HG03432 (cell line): ENCODE results near the gene LAMA4.

Source experiments
- ATAC-seq: cut with Tn5 transposase; IDR thresholded peaks from one replicate; pipeline ENCODE4 v1.9.1; 2021; ENCODE audit warnings: mild to moderate bottlenecking, moderate library complexity; ENCODE audit not compliant: unreplicated experiment

LAMA4 gene

DNA sequence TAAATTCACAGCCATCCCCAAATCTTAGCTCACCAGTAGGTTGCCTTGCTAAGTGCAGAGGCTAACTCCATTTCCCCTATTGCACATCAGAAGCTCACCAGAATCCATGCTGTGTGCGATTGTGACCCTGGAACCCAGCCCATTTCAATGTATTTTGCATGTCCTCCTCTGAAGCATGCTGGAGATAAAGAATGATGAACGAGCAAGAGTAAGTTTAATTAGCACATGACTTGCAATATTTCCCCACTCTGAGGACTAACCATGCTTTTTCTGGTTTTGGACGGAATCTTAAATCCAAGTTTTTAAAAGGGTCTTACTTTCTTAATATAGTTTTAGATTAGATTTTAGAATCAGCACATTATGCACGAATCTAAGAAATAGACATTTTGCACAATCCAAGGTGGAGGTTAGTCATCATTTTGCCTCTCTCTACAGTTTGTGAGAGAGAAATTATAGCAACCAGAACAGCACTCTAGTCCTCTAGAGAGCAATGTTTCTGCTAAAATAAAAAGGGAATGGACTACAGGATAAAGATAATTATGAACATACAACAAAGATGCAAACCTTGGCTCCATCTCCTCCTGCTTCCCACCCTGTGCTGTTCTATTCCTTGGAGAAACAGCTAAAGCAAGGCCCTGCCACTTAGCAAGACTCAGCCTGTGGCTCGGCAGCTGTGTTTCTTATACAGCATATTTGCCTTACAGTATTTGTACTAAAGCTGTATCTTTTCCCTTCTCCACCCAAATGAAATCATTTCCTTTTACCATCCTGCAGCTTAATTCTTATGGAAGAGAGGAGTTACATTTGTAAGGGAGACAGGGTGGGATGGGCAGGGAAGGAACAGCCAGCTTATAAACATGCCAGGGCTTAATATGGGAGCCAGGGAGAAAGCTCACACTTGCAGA lies 24.9 kb upstream of the LAMA4 start:
- no peak for ATAC-seq

DNA sequence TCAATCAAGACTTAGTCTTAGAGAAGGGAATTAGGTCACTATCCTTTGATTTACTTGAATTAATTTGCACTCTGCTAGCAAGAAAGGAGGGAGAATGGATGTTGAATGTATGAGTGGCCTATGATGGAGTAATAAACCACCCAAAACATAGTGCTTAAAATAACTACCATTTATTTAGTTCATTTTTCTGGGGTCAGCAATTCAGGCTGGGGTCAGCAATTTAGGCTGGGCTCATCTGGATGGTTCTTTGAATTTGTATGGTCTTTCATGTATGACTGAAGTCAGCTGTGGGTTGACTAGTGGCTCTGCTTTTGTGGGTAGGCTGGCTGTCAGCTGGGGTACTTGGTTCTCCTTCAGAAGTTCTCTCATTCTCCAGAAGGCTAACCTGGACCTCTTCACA lies 21.0 kb upstream of the LAMA4 start:
- no peak for ATAC-seq

DNA sequence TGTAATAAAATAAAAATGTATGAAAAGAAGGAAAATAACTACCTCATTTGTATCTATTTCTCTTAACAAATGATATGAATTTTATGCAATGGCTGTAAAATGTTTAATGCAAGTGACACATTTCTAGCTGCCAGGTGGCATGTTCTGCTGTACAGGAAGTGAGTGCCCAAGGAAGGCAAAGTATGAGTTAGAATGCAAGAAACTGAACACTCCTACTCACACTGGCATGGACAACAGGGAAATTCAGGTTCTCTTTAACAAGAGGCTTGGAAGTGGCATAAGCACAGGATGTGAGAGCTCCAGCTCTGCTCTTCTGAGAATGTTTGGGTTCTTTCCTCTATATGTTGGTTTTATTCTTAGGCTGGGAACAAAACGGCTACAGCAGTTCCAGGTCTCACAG lies 20.4 kb upstream of the LAMA4 start:
- ATAC-seq: no peak

DNA sequence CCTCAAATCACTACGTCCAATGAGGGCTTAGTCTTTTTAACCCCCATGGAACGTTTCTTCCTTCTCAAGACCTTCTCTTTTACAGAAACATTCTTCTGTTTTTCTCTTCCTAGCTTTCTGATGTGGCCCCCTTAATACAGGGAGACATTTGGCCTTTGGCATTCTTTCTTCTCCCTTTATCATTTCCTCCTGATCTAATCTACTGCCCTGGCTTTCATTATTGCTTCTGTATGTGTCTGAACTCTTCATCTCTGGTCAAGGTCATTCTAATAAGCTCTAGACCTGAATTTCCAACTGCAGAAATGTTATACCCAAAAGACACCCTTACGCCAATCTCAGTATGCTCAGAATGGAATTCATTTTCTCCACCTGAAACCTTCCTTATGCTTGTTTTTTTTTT lies 18.4 kb upstream of the LAMA4 start:
- no peak for ATAC-seq

DNA sequence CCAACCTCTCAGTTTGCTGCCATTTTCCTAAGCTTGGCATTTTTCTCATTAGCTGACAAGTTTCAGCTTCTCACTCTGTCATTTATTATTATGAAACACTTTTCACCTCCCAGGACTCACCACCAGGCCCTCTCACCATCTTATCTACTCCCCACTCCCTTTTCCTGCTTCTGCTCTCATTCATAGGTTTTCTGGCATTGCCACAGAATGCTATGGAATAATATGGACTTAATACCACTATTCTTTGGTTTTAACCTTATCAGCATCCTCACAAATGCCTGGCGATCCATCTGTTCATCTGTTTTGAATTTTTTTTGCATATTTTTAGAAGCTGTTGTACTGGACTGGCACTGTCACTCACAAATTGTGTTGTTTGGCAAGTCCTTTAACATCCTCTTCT lies 16.4 kb upstream of the LAMA4 start:
- ATAC-seq: no peak

DNA sequence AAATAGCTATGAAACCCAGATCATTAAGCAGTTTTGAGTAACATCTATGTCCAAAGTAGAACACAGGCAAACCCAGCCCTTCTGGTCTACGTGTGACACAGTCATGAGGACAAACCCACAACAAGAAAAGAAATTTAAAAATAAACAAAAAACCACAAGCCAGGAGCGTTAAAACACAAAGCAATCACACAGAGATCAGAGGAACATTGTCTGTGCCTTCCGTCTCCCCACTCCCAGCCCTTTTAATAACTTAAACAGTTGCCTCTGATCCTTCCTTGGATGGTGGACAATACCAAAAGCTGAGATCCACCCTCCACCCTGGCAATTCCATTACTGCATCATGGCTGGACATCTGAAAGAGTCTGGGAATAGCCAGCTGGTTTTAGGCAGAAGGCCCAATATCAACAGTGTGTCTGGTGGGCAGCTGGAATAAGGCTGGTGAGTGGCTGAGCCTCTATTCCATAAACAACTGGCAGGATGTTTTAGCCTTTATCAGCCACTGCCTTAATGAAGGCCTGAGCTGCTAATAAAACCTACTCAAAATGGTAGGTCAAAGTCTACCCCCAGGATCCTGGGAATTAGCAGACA lies 15.7 kb upstream of the LAMA4 start:
- no peak for ATAC-seq

DNA sequence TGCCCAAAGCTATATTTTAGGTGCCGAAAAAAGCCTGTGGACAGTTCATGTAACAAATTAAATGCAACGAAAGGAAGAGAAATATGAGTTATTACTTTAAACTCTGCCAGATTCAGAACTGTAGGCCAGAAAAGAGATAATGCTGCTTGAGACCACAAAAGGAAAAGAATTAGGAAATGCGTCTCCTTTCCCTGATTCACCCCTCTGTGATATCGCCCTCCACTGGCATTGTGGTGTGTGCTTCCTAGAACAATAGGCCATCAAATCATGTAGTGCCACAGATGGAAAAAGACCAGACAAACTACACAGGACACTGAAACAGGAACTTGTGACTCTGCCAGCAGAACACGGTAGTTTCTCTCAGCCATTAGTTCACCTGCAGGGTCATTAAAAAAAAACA lies 14.7 kb upstream of the LAMA4 start:
- ATAC-seq: no peak

DNA sequence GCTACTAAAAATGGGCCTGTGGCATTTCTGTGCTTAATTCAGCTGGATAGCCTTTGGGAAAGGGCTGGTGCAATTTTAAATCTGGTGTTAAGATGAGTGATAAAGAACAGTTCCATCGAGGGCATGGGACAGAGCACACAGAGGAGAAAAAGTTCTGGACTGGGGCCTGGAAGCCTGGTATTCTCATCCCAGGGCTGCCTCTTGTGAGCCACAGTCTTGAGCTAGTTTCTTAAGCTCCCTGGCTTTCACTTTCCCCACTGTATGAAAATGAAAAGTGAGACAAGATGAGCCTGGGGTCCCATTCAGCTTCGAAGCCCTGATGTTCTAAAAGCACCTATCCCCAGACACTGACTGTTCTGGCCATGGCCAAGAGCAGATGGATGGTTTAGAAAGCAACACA lies 14.3 kb upstream of the LAMA4 start:
- no peak for ATAC-seq

DNA sequence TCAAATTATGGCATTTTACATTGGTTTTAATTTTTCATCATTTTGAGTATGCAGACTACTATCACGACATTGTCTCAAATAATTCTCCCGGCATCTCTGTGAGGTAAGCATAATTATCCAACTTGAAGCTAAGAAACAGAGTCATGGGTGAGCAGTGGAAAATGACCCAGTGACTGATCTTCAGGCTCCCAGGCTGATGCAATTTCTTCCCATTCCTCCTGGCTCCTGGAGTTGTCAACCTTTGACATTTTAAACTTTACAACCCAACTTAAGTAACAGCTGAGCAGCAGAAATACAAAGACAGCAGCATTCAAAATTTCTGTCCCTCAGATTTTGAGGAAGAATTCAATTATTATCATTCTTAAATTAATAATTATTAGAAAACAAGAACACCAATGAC lies 13.7 kb upstream of the LAMA4 start:
- ATAC-seq: no peak

DNA sequence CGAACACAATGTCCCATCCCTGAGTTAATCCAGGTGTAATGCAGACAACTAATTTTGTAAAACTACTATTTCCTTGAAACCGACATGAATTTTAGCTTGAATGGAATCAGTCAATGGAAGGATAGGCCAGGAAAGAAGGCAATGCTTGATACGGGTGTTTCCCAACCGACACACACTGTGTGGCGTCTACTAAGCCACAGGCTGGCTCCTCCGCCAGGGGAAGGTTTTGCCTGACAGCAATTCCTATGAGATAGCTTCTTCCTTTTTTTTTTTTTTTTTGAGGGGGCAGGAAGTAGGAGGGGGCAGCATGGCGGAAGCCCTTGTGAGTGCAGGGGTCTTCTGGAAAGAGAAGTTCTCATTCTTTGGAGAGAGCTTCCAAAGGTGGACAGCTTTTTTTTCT lies 12.0 kb upstream of the LAMA4 start:
- no peak for ATAC-seq

DNA sequence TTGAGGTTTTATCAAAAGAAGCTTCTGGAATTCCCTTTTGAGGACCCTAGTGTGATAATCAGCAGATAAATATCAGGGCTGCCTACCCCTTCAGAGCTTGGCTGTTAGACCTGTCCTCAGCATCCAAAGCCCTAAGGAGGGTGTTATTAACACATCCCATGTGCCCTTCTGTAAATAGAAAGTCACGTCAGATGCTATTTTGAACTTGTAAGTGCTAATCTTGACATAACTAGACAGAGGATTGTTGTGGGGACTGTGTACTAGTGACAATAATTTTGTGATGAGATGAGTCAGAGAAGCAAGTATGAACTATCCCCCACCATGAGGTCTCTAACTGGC lies 4.9 kb upstream of the LAMA4 start:
- no peak for ATAC-seq

DNA sequence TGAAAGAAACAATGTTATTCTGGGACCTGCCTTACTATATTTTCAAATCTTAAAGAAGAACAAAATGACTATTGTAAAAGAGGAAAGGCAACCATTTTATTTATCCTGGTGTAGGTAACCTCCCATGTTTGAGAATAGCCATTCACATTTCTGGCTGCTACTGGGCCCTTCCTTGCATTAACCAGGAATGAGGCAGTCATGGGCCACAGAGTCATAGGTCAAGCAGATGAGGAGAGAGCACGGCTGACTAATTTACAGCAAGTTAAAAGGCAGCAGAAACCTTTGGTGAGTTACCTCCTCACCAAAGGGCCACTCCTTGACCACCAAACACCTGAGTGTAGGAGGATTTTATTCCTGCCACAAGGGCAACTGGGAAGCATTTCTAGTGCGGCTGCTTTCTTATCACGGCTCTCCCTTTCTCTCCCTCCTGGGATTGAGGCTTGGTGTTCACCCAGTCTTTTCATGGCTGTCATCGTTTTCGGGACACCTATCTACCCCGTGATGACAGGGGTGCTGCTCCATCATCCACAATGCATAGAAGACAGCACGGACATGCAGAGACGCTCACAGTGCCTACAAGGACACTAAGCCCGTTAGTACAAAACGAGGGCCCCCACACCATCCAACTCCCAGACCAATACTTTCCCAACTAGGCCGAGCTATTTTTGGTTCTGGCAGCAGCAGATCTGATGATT lies 4.4 kb upstream of the LAMA4 start:
- ATAC-seq: no peak

DNA sequence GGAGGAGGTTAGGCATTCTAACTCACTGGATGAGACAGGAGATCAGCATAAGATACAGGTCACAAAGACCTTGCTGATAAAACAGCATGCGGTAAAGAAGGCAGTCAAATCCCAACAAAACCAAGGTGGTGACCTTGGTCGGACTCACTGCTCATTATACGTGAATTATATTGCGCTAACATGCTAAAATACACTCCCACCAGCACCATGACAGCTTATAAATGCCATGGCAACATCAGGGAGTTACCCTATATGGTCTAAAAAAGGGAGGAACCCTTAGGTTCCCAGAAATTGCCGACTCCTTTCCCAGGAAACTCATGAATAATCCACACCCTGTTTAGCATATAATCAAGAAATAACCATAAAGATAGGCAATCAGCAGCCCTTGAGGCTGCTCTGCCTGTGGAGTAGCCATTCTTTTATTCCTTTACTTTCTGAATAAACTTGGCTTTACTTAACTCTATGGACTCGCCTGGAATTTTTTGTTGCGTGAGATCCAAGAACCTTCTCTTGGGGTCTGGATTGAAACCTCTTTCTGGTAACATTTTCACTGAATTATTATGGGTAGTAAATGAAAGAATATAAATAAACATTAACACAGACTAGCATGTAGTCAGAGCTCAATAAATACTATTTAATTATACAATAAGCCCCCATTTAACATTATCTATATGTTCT lies 3.0 kb upstream of the LAMA4 start:
- ATAC-seq: no peak

DNA sequence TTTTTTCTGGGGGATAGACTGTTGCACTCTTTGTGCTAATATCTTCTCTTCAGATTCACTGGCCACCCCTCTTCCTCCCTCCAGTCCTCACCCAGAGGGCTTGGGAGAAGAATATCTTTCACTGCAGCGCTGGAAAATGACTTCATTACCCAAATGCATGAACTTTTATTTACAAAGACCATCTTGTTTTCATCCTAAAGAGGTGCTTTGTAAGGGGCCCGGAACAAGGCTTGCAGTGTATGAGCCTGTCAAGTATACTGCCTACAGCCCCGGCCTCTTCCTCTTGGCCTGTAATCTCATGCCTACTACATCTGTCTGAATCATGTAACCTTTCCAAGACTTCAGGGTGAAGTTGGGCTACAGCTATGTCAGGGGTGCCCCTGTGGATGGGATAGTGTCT lies 554 bp upstream of the LAMA4 start:
- no peak for ATAC-seq

DNA sequence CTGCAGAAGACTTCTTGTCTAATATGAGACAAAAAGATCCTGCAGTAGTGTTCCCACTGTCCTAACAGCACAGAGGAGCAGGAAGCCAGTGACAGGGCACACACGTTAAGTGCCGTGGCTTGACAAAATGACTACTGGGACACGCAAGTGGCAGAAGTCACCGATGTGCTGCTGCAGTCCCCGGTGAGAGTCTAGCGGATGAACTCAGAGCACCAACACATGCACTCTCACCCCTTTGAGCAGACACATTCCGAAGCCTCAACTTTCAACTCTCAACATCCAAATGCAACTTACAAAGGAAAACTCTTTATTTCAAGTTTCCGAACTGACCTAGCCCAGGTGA lies 898 bp downstream of the LAMA4 start:
- peak; percentile 15 for ATAC-seq

DNA sequence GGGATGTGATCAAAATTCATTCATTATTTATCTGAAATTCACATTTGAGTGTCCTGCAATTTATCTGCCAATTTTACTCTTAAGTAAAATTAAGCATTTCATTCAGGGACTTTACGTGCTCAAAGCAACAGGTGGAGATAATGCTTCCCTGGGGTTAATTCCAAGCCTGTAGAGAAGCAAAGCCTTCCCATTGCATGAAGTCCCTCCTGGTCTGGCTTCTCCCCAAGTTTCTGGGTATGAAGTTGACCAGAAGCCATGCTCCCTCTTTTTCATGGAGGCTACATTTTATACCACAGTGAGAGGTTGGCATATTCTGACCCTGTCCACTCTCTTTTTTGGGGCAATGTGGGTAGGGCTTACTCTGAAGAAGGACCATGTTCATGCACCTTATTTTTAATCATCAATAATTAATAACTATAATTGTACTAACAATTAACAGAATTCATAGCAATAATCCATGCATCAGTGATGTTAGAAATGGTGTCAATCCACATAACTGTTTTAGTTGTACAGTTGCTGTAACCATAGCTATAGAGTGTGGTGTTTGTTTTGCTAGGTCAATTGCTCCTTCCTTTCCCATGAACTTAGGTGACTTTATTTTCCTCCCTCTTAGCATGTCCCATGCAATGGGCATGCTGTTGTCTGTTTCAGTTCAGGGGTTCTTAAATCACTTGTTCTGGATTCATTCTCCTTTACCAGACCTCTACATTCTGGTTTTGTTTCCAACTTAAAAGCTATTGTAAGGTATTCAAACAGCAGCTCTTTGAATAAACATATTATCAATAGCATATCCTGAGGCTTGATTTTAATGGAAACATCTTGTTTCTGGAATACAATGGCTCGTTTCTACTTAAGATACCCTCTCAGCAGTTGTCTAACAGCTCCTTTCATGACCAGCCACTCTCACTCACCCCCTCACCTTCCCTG lies 1.5 kb downstream of the LAMA4 start:
- ATAC-seq: no peak

DNA sequence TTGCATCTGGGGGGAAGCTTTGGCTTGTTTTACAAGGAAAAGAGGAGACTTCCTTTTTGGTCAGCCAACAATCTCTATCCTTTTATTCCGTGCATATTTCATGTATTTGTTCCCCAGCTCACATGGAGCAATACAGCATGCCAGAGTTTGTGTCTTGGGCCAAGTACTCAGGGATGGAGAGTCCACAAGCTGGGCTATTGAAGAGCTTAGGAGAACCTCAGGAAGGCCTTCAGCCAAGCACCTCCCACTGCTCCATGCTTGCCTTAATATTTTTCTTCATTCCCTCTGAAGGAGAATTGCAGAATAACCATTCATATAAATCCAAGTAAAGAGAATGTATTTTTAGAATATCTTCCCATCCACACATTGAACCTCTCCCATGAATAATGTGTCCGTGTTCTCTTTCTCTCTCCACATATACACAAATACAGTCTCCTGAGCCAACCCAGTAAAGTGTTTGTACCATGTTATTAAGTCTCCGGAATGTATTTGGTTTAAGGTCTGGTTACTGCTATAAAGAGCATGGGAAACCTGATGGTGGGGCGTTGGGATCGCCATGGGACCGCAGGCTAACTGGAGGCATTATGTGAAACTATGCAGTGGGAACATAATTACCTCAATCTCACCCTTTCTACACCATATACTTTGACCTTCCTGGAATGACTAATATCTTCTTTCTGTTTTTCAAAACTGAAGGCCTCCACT lies 3.0 kb downstream of the LAMA4 start:
- ATAC-seq: no peak

DNA sequence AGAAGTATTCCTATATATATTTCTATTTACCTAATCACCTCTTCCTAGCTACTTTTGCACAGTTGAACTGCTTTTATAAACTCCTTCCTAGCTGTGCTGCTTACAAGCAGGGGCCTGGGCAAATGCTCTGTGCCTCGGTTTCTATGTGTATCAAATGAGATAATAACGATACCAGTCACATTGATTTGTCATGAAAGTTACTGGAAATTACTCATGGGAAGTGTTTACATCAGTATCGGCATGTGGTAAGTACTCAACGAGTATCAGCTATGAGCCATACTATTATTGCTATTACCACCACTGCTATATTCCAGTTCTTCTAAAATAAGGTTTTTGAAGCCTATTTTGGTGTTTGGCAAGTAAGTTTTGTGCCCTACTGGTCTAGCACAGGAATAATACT lies 4.9 kb downstream of the LAMA4 start:
- no peak for ATAC-seq

DNA sequence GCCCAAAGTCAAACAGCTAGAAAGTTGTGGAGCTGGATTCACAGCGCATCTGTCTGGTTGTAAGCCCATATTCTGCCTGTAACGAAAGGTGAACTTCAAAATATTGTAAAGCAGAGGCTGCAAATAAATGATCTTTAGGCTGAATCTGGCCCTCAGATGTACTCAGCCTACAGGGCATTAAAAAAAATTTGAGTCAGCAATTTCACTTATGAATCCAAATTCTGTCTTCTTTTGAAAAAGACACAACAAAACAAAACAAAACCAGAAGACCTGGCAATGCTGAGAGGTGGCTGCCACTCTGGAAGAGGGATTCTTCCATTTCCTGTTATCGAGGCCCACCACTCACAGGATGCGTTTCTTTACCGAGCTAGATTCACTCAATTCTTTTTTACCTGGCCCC lies 7.1 kb downstream of the LAMA4 start:
- ATAC-seq: no peak
